Gastrocnemius medialis (tissue), 4 donors: ENCODE measurements around the gene ZNF366. TPM values are rescaled to one million over a fixed set of nuclear protein-coding genes. Genes with fewer than 3 reads are reported as not detected.
A peak's percentile ranks its signal among the peaks of the same experiment; 100 is the strongest.

Experiments used
- ATAC-seq, 2 donors: fragments of 150-250 bp; one replicate each; pipeline ENCODE4 v1.9.1; 2016
- DNase-seq, 2 donors: peaks; one replicate each; pipeline ENCODE4 v3.0.0-alpha.2; 2019
- H3K27ac ChIP-seq, 4 donors: fragments of 200-600 bp; sonication (generic); 1 replicate in 1 of 4; 2 replicates in 3 of 4; pipeline ENCODE4 v1.5.1; 2016 to 2018; ENCODE audit warnings: mild to moderate bottlenecking in 2 of 4, moderate library complexity in 1 of 4
- H3K27me3 ChIP-seq, 3 donors: fragments of 200-600 bp; sonication (generic) in 2 of 3; 1 replicate in 1 of 3; 2 replicates in 2 of 3; pipeline versions ENCODE4 v1.5.1 to v1.6.0; 2016 to 2019; ENCODE audit warnings: mild to moderate bottlenecking in 1 of 3, moderate library complexity in 1 of 3
- H3K36me3 ChIP-seq, 2 donors: fragments of 200-600 bp; sonication (generic) in 1 of 2; one replicate each; pipeline ENCODE4 v1.5.1; 2017 to 2018
- H3K4me1 ChIP-seq, 2 donors: fragments of 200-600 bp; sonication (generic) in 1 of 2; one replicate each; pipeline ENCODE4 v1.5.1; 2016 to 2017; ENCODE audit warnings: mild to moderate bottlenecking in 2 of 2
- H3K4me3 ChIP-seq, 4 donors: fragments of 200-600 bp; sonication (generic) in 3 of 4; 1 replicate in 1 of 4; 2 replicates in 3 of 4; pipeline ENCODE4 v1.5.1; 2016 to 2019; ENCODE audit warnings: mild to moderate bottlenecking in 2 of 4
- H3K9me3 ChIP-seq, 3 donors: fragments of 200-600 bp; sonication (generic) in 2 of 3; 1 replicate in 1 of 3; 2 replicates in 2 of 3; pipeline ENCODE4 v1.5.1; 2016 to 2019
- CTCF ChIP-seq, 5 experiments: fragments of 450-650 bp in 3 of 5; fragments of 200-600 bp in 2 of 5; sonication (generic) in 2 of 5; IDR thresholded peaks in 4 of 5; conservative IDR thresholded peaks in 1 of 5; 1 replicate in 4 of 5; 2 replicates in 1 of 5; pipeline ENCODE4 v1.5.1; 2016 to 2019; ENCODE audit warnings: antibody characterized with exemption in 5 of 5, mild to moderate bottlenecking in 3 of 5, moderate library complexity in 3 of 5
- POLR2A ChIP-seq, 2 donors: fragments of 450-650 bp; IDR thresholded peaks; one replicate each; pipeline ENCODE4 v1.6.1; 2017; ENCODE audit warnings: antibody characterized with exemption in 2 of 2, mild to moderate bottlenecking in 2 of 2, moderate library complexity in 2 of 2
- in situ Hi-C, 4 donors: fragments of 200-750 bp; cut with MboI; loops; one replicate each; pipeline versions ENCODE4 v1.15.0 to v1.8.0; 2017; ENCODE audit warnings: low sequenced_read_pairs in 4 of 4
- intact Hi-C: fragments of 100-400 bp; cut with DNase I; formaldehyde crosslinking; loops from one replicate; pipeline ENCODE4 v1.15.1; 2023; ENCODE audit warnings: low total_unique reads
- total RNA-seq, 4 donors: library from RNA; depleted of rRNA; stranded (reverse); fragments of >200 nt; gene quantifications; one replicate each; pipeline versions ENCODE4 v1.1.0 to v1.2.3, GENCODE V29; 2016

ZNF366 gene
- total RNA-seq, 4 donors from 2014 or later: 2.0 to 5.8 (median 3.0) TPM

GRCh38 chr5:72443883-72444282 is 63.3 kb downstream of the ZNF366 start:
- intact Hi-C loops: no loop called here
- no peak for TF ChIP-seq CTCF (IDR thresholded peaks at IDR 0.05 in 4 of 5, conservative IDR thresholded peaks at IDR 0.05 in 1 of 5)
- TF ChIP-seq POLR2A (IDR thresholded peaks at IDR 0.05): no peak
- no peaks in the 10 kb centered on the region for H3K9me3 ChIP-seq
- no peaks in the 10 kb centered on the region for H3K36me3 ChIP-seq
- no peaks in the 10 kb centered on the region for H3K27me3 ChIP-seq
- H3K4me3 ChIP-seq: no peak overlapping the region
- no peak for DNase-seq
- no peak for ATAC-seq
- H3K27ac ChIP-seq: peak overlapping the region in 2 of 4 donors; percentile 6 to 42
- in situ Hi-C loops: loop anchor here in 1 of 4 donors (10.0 kb wide), 1 partner anchor 59 kb away; no protein-coding TSS in a partner anchor
- peaks cover 52 to 53% of the 10 kb centered on the region in 2 donors for H3K4me1 ChIP-seq

- Histone ChIP-seq H3K4me1 (peaks cover 52 to 53% of the 10 kb centered on the region in 2 donors), H3K27ac (peak overlapping the region; percentile 33 to 61 (median 46)), H3K9me3 (no peaks in the 10 kb centered on the region), H3K4me3 (no peak overlapping the region), H3K36me3 (no peaks in the 10 kb centered on the region), H3K27me3 (no peaks in the 10 kb centered on the region)
- in situ Hi-C loops (loop anchor here in 1 of 4 donors (10.0 kb wide), 1 partner anchor 57 kb away; no protein-coding TSS in a partner anchor), intact Hi-C loops (no loop called here)
- DNase-seq (no peak), ATAC-seq (peak; percentile 41 to 43)
- TF ChIP-seq POLR2A (IDR thresholded peaks at IDR 0.05): no peak
- TF ChIP-seq CTCF (IDR thresholded peaks at IDR 0.05 in 4 of 5, conservative IDR thresholded peaks at IDR 0.05 in 1 of 5): no peak
Measured at GRCh38 chr5:72441862-72442540, 65.2 kb downstream of the ZNF366 start.

- Histone ChIP-seq H3K4me3 (no peak overlapping the region), H3K9me3 (no peaks in the 10 kb centered on the region), H3K4me1 (peaks cover 52 to 53% of the 10 kb centered on the region in 2 donors), H3K27me3 (no peaks in the 10 kb centered on the region), H3K36me3 (no peaks in the 10 kb centered on the region), H3K27ac (peak overlapping the region; percentile 33 to 61 (median 44))
- in situ Hi-C loops: loop anchor here in 1 of 4 donors (10.0 kb wide), 1 partner anchor 56 kb away; no protein-coding TSS in a partner anchor
- DNase-seq (no peak), ATAC-seq (no peak)
- intact Hi-C loops: no loop called here
- TF ChIP-seq CTCF (IDR thresholded peaks at IDR 0.05 in 4 of 5, conservative IDR thresholded peaks at IDR 0.05 in 1 of 5): no peak
- TF ChIP-seq POLR2A (IDR thresholded peaks at IDR 0.05): no peak
Measured at GRCh38 chr5:72441094-72441723, 66.0 kb downstream of the ZNF366 start.

- TF ChIP-seq CTCF (IDR thresholded peaks at IDR 0.05 in 4 of 5, conservative IDR thresholded peaks at IDR 0.05 in 1 of 5): no peak
- TF ChIP-seq POLR2A (IDR thresholded peaks at IDR 0.05): no peak
- Histone ChIP-seq H3K4me3 (no peak overlapping the region), H3K27me3 (no peaks in the 10 kb centered on the region), H3K4me1 (peaks cover 51 to 52% of the 10 kb centered on the region in 2 donors), H3K36me3 (no peaks in the 10 kb centered on the region), H3K9me3 (no peaks in the 10 kb centered on the region), H3K27ac (peak overlapping the region in 2 of 4 donors; percentile 36 to 61)
- intact Hi-C loops: no loop called here
- in situ Hi-C loops: loop anchor here in 1 of 4 donors (10.0 kb wide), 1 partner anchor 55 kb away; no protein-coding TSS in a partner anchor
- DNase-seq (no peak), ATAC-seq (no peak)
Measured at GRCh38 chr5:72440207-72440638, 67.0 kb downstream of the ZNF366 start.
